ENCODE measurements around the gene JPT1.

DNA sequence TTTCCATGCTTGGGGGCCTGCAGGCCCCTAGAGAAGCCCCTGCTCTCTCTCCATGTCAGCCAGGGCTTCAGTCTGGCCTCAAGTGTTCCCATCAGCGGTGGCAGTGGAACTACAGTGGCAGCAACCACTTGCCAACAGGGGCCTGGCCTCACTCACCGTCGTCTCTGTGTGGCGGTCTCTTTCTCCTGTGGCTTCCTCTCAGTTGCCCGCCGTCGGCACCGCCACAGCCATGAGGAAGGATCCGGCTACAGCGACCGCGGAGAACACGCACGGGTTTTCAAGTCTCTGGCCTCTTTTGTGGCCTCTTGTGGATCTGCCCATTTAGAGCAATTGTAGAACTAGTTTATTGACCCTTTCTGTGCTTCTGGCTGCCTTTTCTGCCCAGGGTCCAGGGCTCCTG is 36.0 kb downstream of the JPT1 start:
- TF ChIP-seq CTCF (IDR thresholded peaks at IDR 0.05; ENCODE audit: low read depth, low read length), result no peak
- no peak for TF ChIP-seq EZH2phosphoT487 (IDR thresholded peaks at IDR 0.05; ENCODE audit: low read depth)
